ENCODE measurements around the gene AHNAK. TPM values are rescaled to one million over a fixed set of nuclear protein-coding genes. Genes with fewer than 3 reads are reported as not detected.

AHNAK gene
- total RNA-seq, 2 donors from 2014 or later, result 458 to 631 TPM

- intact Hi-C loops (cut with DNase I), result loop anchor here (5.0 kb wide), 2 partner anchors 48 to 123 kb away; no protein-coding TSS in a partner anchor
- Histone ChIP-seq H3K27ac (peak overlapping the region; percentile 96), H3K4me3 (peak overlapping the region; percentile 67), H3K27me3 (no peaks in the 10 kb centered on the region), H3K9me3 (no peaks in the 10 kb centered on the region), H3K9ac (ENCODE audit: low read depth in 2 of 2, low read length in 2 of 2) (peak overlapping the region; percentile 99), H3K4me1 (peaks cover 55% of the 10 kb centered on the region), H3K36me3 (no peaks in the 10 kb centered on the region)
- DNase-seq, result peak; percentile 80
- no peak for TF ChIP-seq CTCF (IDR thresholded peaks at IDR 0.05)
Observed at GRCh38 chr11:62544581-62545436, 1.8 kb downstream of the AHNAK start.

GRCh38 chr11:62543680-62544444, 2.7 kb downstream of the AHNAK start:
- no peaks in the 10 kb centered on the region for H3K27me3 ChIP-seq
- TF ChIP-seq CTCF (IDR thresholded peaks at IDR 0.05), result no peak
- H3K9me3 ChIP-seq, result no peaks in the 10 kb centered on the region
- peak overlapping the region; percentile 67 for H3K4me3 ChIP-seq
- H3K4me1 ChIP-seq, result peaks cover 63% of the 10 kb centered on the region
- intact Hi-C loops (cut with DNase I), result loop anchor here (5.0 kb wide), 2 partner anchors 47 to 122 kb away; no protein-coding TSS in a partner anchor
- DNase-seq, result peak; percentile 43
- peak overlapping the region; percentile 96 for H3K27ac ChIP-seq
- H3K9ac ChIP-seq (ENCODE audit: low read depth in 2 of 2, low read length in 2 of 2), result peak overlapping the region; percentile 99
- no peaks in the 10 kb centered on the region for H3K36me3 ChIP-seq

GRCh38 chr11:62542750-62543567, 3.6 kb downstream of the AHNAK start:
- H3K27me3 ChIP-seq, result no peaks in the 10 kb centered on the region
- peak; percentile 91 for DNase-seq
- H3K36me3 ChIP-seq, result no peaks in the 10 kb centered on the region
- H3K4me1 ChIP-seq, result peaks cover 69% of the 10 kb centered on the region
- peak overlapping the region; percentile 53 to 99 for H3K9ac ChIP-seq (ENCODE audit: low read depth in 2 of 2, low read length in 2 of 2)
- peak overlapping the region; percentile 67 for H3K4me3 ChIP-seq
- peak; percentile 100 for TF ChIP-seq CTCF (IDR thresholded peaks at IDR 0.05)
- intact Hi-C loops (cut with DNase I), result loop anchor here (5.0 kb wide), 2 partner anchors 46 to 121 kb away; no protein-coding TSS in a partner anchor
- no peaks in the 10 kb centered on the region for H3K9me3 ChIP-seq
- H3K27ac ChIP-seq, result peak overlapping the region; percentile 96

GRCh38 chr11:62542111-62542745, 4.4 kb downstream of the AHNAK start:
- Histone ChIP-seq H3K4me3 (peak overlapping the region; percentile 67), H3K9me3 (no peaks in the 10 kb centered on the region), H3K27ac (peak overlapping the region; percentile 96), H3K4me1 (peaks cover 65% of the 10 kb centered on the region), H3K9ac (ENCODE audit: low read depth in 2 of 2, low read length in 2 of 2) (peak overlapping the region; percentile 53 to 99), H3K36me3 (no peaks in the 10 kb centered on the region), H3K27me3 (no peaks in the 10 kb centered on the region)
- peak; percentile 84 for DNase-seq
- TF ChIP-seq CTCF (IDR thresholded peaks at IDR 0.05), result no peak
- intact Hi-C loops (cut with DNase I), result loop anchor here (5.0 kb wide), 2 partner anchors 45 to 120 kb away; no protein-coding TSS in a partner anchor
